Esophagus muscularis mucosa (tissue), 4 donors: ENCODE results near the gene KCNJ18.
"Not testable (repeated sequence)": the region's sequence is repeated elsewhere in the genome, so short reads cannot be mapped to it uniquely, and the experiment has no call there.

Source experiments
- EP300 ChIP-seq: sonication (generic); formaldehyde crosslinking; IDR thresholded peaks from one replicate; pipeline ENCODE4 v1.6.1; 2017; ENCODE audit warnings: antibody characterized with exemption
- POLR2A ChIP-seq: fragments of 450-650 bp; IDR thresholded peaks from one replicate; pipeline ENCODE4 v1.6.1; 2017; ENCODE audit warnings: antibody characterized with exemption, moderate library complexity, mild to moderate bottlenecking, low read depth
- TF ChIP-seq, protein P1 (sequence below), 3 experiments: fragments of 200-600 bp in 2 of 3; fragments of 450-650 bp in 1 of 3; sonication (generic) in 2 of 3; IDR thresholded peaks; one replicate each; pipeline ENCODE4 v1.5.1; 2017 to 2019; ENCODE audit warnings: antibody characterized with exemption in 3 of 3, mild to moderate bottlenecking in 2 of 3, moderate library complexity in 1 of 3

DNA sequence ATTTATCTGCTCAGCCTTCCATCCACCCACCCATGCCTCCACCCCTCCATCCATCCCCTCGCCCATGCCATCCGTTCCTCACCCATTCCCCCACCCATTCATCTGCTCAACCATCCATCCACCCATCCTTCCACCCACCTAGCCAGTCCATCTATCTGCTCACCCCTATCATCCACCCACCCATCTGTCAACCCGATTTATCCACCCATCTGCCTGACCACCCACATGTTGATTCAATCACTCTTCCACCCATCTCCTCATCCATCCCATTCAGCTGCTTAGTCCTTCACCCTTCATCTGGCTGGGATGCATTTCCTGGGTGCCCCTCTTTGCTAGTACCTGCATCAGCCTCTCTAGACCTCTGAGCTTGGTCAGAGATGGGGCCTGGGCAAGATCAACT, 3.9 kb downstream of the KCNJ18 start:
- not testable (repeated sequence) for TF ChIP-seq POLR2A, EP300
- TF ChIP-seq, protein P1, sequence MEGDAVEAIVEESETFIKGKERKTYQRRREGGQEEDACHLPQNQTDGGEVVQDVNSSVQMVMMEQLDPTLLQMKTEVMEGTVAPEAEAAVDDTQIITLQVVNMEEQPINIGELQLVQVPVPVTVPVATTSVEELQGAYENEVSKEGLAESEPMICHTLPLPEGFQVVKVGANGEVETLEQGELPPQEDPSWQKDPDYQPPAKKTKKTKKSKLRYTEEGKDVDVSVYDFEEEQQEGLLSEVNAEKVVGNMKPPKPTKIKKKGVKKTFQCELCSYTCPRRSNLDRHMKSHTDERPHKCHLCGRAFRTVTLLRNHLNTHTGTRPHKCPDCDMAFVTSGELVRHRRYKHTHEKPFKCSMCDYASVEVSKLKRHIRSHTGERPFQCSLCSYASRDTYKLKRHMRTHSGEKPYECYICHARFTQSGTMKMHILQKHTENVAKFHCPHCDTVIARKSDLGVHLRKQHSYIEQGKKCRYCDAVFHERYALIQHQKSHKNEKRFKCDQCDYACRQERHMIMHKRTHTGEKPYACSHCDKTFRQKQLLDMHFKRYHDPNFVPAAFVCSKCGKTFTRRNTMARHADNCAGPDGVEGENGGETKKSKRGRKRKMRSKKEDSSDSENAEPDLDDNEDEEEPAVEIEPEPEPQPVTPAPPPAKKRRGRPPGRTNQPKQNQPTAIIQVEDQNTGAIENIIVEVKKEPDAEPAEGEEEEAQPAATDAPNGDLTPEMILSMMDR (IDR thresholded peaks at IDR 0.05) = not testable (repeated sequence)
